ENCODE measurements around the gene SH2B3. TPM values are rescaled to one million over a fixed set of nuclear protein-coding genes. Genes with fewer than 3 reads are reported as not detected.

Gene SH2B3
- total RNA-seq, 1 experiment from 2014 or later = 40.3 TPM

DNA sequence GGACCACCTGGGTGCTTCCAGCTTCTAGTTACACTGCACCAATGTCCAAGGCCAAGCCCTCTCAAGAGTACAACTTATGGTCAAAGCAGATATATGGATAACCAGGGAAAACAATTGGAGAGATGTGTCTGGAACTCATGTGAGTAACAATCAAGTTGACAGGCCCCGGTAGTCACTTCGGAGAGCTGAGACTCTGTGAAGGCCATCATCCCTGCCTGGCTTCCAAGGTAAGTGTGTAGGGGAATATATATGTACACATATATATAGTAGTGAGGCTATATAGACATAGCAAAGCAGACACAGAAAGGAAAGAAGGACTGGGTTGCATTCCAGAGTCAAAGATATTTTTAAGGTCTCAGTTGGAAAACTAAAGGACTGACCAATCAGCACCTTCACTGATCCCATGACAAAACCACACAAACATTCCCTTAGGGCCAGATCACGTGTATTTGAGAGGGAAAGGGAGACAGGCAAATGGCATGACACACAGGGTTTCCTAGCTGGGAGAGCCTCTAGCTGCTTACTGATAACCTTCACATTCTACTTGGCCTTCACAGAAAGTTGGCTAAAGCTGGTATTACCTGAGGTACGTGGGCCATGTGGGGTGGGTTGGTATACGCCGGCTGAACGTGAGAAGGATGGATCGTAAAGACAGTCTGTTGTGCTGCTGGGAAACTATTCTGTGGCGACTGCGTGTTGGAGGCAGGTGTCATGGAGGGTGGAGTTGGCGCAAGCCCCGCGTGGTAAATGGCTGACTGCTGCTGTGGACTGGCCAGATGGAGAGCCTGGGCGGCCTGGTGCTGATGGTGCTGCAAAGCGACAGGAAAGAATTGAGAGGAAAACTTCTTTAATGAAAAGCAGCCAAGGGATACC, 50.0 kb downstream of the SH2B3 start:
- no peak overlapping the region for H3K4ac ChIP-seq (ENCODE audit: low read depth, low read length)
- no peaks in the 10 kb centered on the region for H3K9me3 Mint-ChIP-seq
- H3K4me1 Mint-ChIP-seq = no peaks in the 10 kb centered on the region
- no peak overlapping the region for H3K14ac ChIP-seq (ENCODE audit: insufficient read depth, low read length)
- no peaks in the 10 kb centered on the region for H3K27me3 Mint-ChIP-seq (ENCODE audit: low read depth)
- no peak for DNase-seq
- no peak overlapping the region for H4K5ac ChIP-seq (ENCODE audit: insufficient read length, low read depth, low read length)
- no peaks in the 10 kb centered on the region for H3K9me3 ChIP-seq (ENCODE audit: control insufficient read depth, low read depth, low read length)
- H3K23ac ChIP-seq (ENCODE audit: insufficient read length, low read depth, low read length) = no peak overlapping the region
- H3K23me2 ChIP-seq (ENCODE audit: insufficient read length, low read depth, low read length, poor library complexity, severe bottlenecking) = no peaks in the 10 kb centered on the region
- H3K18ac ChIP-seq (ENCODE audit: insufficient read length, low read depth, low read length) = no peak overlapping the region
- H3K27me3 ChIP-seq (ENCODE audit: insufficient read depth, low read length) = no peaks in the 10 kb centered on the region
- H3K27ac Mint-ChIP-seq = peak overlapping the region in 2 of 3 experiments; percentile 9 to 13; a peak in 2 of 7 replicates
- H3K36me3 Mint-ChIP-seq (ENCODE audit: insufficient read depth in 1 of 3, low read depth in 3 of 3) = peaks cover 25 to 57% (median 43%) of the 10 kb centered on the region in 3 experiments; a peak in 6 of 7 replicates
- H2AFZ ChIP-seq (ENCODE audit: low read length) = no peak overlapping the region
- H3K9ac ChIP-seq (ENCODE audit: extremely low read depth, insufficient read length, low read length) = no peak overlapping the region
- H2AK5ac ChIP-seq (ENCODE audit: insufficient read length, low read length) = no peak overlapping the region
- H4K8ac ChIP-seq (replicated peaks; ENCODE audit: insufficient read length, low read depth, low read length) = no peak overlapping the region
- no peak overlapping the region for H3T11ph ChIP-seq (ENCODE audit: low read length)
- H3K79me1 ChIP-seq (ENCODE audit: insufficient read depth, low read depth, low read length, poor library complexity, severe bottlenecking) = no peaks in the 10 kb centered on the region
- no peak overlapping the region for H4K91ac ChIP-seq (ENCODE audit: insufficient read length, low read depth, low read length)
- no peak overlapping the region for H2BK20ac ChIP-seq (ENCODE audit: low read depth, low read length, poor library complexity, severe bottlenecking)
- H2BK12ac ChIP-seq (ENCODE audit: insufficient read length, low read depth, low read length) = no peak overlapping the region
- H4K20me1 ChIP-seq (ENCODE audit: control insufficient read depth, insufficient read depth, insufficient read length) = no peaks in the 10 kb centered on the region
- no peak overlapping the region for H3K27ac ChIP-seq (ENCODE audit: insufficient read length, low read depth, low read length)
- H2BK5ac ChIP-seq (ENCODE audit: insufficient read length, low read length) = no peak overlapping the region
- TF ChIP-seq, protein P1, sequence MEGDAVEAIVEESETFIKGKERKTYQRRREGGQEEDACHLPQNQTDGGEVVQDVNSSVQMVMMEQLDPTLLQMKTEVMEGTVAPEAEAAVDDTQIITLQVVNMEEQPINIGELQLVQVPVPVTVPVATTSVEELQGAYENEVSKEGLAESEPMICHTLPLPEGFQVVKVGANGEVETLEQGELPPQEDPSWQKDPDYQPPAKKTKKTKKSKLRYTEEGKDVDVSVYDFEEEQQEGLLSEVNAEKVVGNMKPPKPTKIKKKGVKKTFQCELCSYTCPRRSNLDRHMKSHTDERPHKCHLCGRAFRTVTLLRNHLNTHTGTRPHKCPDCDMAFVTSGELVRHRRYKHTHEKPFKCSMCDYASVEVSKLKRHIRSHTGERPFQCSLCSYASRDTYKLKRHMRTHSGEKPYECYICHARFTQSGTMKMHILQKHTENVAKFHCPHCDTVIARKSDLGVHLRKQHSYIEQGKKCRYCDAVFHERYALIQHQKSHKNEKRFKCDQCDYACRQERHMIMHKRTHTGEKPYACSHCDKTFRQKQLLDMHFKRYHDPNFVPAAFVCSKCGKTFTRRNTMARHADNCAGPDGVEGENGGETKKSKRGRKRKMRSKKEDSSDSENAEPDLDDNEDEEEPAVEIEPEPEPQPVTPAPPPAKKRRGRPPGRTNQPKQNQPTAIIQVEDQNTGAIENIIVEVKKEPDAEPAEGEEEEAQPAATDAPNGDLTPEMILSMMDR (conservative IDR thresholded peaks at IDR 0.05) = no peak
- H3K4me3 Mint-ChIP-seq = no peak overlapping the region
- H3K4me2 ChIP-seq (ENCODE audit: insufficient read depth, insufficient read length, low read length) = no peak overlapping the region
- WGBS (ENCODE audit: extremely low coverage, insufficient read length, low lambda C conversion rate) = no CpG with 5 or more reads among the region's 15 CpGs
- no peak overlapping the region for H3K56ac ChIP-seq (ENCODE audit: insufficient read length, low read depth, low read length)
- H3K79me2 ChIP-seq (ENCODE audit: insufficient read depth, low read length) = no peaks in the 10 kb centered on the region
- no peak overlapping the region for H2BK120ac ChIP-seq (ENCODE audit: low read depth, low read length, poor library complexity, severe bottlenecking)
- no peak overlapping the region for H2BK15ac ChIP-seq (ENCODE audit: low read depth, low read length)
- H3K4me1 ChIP-seq (ENCODE audit: insufficient read depth, low read length) = no peaks in the 10 kb centered on the region

All from H9 (cell line).